ENCODE measurements around the gene RNPC3.

GRCh38 chr1:103582464-103582863, 57.0 kb downstream of the RNPC3 start:
- TF ChIP-seq CTCF (IDR thresholded peaks at IDR 0.05) (no peak), ZFX (IDR thresholded peaks at IDR 0.05; ENCODE audit: borderline replicate concordance) (no peak)
